ENCODE measurements around the gene DNHD1.

Gene DNHD1

DNA sequence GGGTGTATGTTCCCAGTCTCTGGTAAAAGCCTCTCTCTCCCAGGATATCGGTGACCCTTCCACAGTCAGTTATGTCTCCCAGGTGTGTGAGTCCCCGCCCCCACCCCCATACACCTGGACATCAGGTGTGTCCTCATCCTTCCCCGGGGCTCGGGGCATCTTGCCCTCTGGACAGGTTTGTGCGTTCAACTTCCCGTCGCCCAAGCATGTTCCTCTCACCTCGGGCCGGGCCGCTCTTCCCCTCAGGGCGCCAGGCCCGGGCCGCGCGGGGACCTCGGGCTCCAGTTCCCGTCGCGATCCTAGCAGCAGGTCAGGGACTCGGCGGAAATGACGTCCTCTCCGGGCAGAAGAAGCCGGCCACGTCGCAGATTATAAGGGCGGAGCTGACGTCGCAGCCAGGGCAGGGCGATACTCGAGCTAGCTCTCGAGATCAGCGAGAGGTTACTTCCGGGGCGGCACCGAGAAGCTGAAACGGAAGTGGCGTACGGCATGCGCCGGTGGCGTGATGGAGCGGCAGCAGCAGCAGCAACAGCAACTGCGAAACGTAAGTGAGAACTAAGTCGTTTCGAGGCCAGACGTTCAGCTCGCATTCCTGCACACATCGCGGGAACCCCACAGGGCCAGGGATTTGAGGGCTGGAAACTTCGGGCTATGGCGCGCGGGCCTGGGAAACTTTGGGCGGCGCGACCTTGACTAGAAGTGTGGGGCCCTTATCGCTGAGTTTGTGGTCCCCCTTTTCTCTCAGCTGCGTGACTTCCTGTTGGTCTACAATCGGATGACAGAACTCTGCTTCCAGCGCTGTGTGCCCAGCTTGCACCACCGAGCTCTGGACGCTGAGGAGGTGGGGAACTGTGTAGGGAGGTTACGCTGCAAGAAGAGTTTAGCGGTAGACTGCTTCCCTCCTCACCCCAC is 15.8 kb upstream of the DNHD1 start, which contains the start of the genes ARFIP2 and TIMM10B:
ARFIP2 (minus strand) TSS at position 320 of the 912 bp plus-strand sequence. CDS start 910 bp downstream, outside the sequence.
TIMM10B (plus strand) TSS at position 490 of the 912 bp plus-strand sequence; CDS start at position 506, 16 bp downstream.
- POLR2A ChIA-PET: interaction anchor here (0.7 to 2.8 kb wide), 16 partner anchors 9 to 202 kb away, joined by 3 to 22 read pairs (median 4); partner anchors contain the start of genes APBB1, ILK, MRPL17 and SMPD1
- peak; percentile 97 for DNase-seq (ENCODE audit: extremely low spot score)
- peak; percentile 72 for TF ChIP-seq L3MBTL2 (conservative IDR thresholded peaks at IDR 0.05)
- TF ChIP-seq FOXM1 (IDR thresholded peaks at IDR 0.05; ENCODE audit: borderline replicate concordance): no peak
- TF ChIP-seq TARDBP (IDR thresholded peaks at IDR 0.05): no peak
- TF ChIP-seq, protein P1, sequence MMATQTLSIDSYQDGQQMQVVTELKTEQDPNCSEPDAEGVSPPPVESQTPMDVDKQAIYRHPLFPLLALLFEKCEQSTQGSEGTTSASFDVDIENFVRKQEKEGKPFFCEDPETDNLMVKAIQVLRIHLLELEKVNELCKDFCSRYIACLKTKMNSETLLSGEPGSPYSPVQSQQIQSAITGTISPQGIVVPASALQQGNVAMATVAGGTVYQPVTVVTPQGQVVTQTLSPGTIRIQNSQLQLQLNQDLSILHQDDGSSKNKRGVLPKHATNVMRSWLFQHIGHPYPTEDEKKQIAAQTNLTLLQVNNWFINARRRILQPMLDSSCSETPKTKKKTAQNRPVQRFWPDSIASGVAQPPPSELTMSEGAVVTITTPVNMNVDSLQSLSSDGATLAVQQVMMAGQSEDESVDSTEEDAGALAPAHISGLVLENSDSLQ (IDR thresholded peaks at IDR 0.05): peak; percentile 24; the same call in 1 of the 2 replicates
- TF ChIP-seq ELF4 (IDR thresholded peaks at IDR 0.05): peak; percentile 70
- CTCF ChIA-PET: interaction anchor here (0.7 kb wide), 1 partner anchor 102 kb away, joined by 3 read pairs; no protein-coding TSS in a partner anchor

DNA sequence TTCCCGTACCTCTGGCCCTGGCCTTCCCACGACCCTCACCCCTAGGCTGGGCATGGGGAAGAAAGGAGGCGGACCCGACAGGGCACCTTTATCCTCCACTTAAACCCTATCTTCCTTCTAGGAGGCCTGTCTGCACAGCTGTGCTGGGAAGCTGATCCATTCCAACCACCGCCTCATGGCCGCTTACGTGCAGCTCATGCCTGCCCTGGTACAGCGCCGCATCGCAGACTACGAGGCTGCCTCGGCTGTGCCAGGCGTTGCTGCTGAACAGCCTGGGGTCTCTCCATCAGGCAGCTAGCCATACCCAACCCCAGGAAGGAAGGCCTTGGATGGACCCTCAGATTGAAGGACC is 15.2 kb upstream of the DNHD1 start:
- ChIA-PET CTCF (no interaction called here), POLR2A (interaction anchor here (0.7 to 2.8 kb wide), 12 partner anchors 8 to 201 kb away, joined by 3 to 22 read pairs (median 5); partner anchors contain the start of genes APBB1, MRPL17 and SMPD1)
- TF ChIP-seq L3MBTL2 (conservative IDR thresholded peaks at IDR 0.05): no peak
- no peak for TF ChIP-seq SUZ12 (IDR thresholded peaks at IDR 0.05)
- no peak for TF ChIP-seq FOXA1 (IDR thresholded peaks at IDR 0.05)
- TF ChIP-seq FOXK2 (IDR thresholded peaks at IDR 0.05): no peak
- no peak for TF ChIP-seq LEF1 (IDR thresholded peaks at IDR 0.05; ENCODE audit: borderline replicate concordance)
- TF ChIP-seq FOXM1 (IDR thresholded peaks at IDR 0.05; ENCODE audit: borderline replicate concordance): no peak
- TF ChIP-seq HDGF (IDR thresholded peaks at IDR 0.05; ENCODE audit: borderline replicate concordance): no peak
- TF ChIP-seq BHLHE40 (IDR thresholded peaks at IDR 0.05; ENCODE audit: borderline replicate concordance): no peak
- TF ChIP-seq ELF4 (IDR thresholded peaks at IDR 0.05): no peak
- no peak for TF ChIP-seq NFRKB (IDR thresholded peaks at IDR 0.05)
- no peak for TF ChIP-seq TARDBP (IDR thresholded peaks at IDR 0.05)
- no peak for TF ChIP-seq SP1 (IDR thresholded peaks at IDR 0.05)
- no peak for TF ChIP-seq ARNT (IDR thresholded peaks at IDR 0.05)
- no peak for TF ChIP-seq ZNF384 (IDR thresholded peaks at IDR 0.05)
- TF ChIP-seq, protein P1 (IDR thresholded peaks at IDR 0.05): no peak
- TF ChIP-seq CTBP1 (IDR thresholded peaks at IDR 0.05; ENCODE audit: borderline replicate concordance): no peak
- DNase-seq (ENCODE audit: extremely low spot score): no peak

DNA sequence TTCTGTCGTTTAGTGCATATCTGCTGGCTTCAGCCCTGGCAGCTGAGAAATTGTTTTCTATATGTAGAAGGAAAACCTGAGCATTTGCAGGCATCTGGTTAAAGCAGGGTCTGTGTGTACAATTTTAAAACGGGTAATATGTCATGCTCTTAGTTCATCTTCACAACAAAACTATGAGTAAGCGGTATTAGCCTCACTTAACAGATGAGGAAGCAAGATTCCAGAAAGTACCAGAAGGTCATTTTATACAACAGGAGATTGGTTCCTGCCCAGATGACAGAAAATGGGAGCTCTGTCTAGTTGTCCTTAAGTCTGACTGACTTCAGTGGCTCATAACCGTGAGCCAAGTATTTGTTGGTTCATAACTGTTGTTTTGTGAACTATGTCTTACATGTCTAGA is 14.6 kb upstream of the DNHD1 start:
- TF ChIP-seq FOXK2 (IDR thresholded peaks at IDR 0.05): no peak
- TF ChIP-seq L3MBTL2 (conservative IDR thresholded peaks at IDR 0.05): no peak
- TF ChIP-seq ARNT (IDR thresholded peaks at IDR 0.05): no peak
- TF ChIP-seq LEF1 (IDR thresholded peaks at IDR 0.05; ENCODE audit: borderline replicate concordance): no peak
- no peak for TF ChIP-seq CTBP1 (IDR thresholded peaks at IDR 0.05; ENCODE audit: borderline replicate concordance)
- TF ChIP-seq ZNF384 (IDR thresholded peaks at IDR 0.05): no peak
- no peak for TF ChIP-seq FOXA1 (IDR thresholded peaks at IDR 0.05)
- no peak for TF ChIP-seq ELF4 (IDR thresholded peaks at IDR 0.05)
- TF ChIP-seq NFRKB (IDR thresholded peaks at IDR 0.05): no peak
- no peak for TF ChIP-seq HDGF (IDR thresholded peaks at IDR 0.05; ENCODE audit: borderline replicate concordance)
- no peak for TF ChIP-seq TARDBP (IDR thresholded peaks at IDR 0.05)
- TF ChIP-seq BHLHE40 (IDR thresholded peaks at IDR 0.05; ENCODE audit: borderline replicate concordance): no peak
- TF ChIP-seq SUZ12 (IDR thresholded peaks at IDR 0.05): no peak
- TF ChIP-seq, protein P1 (IDR thresholded peaks at IDR 0.05): no peak
- no peak for TF ChIP-seq SP1 (IDR thresholded peaks at IDR 0.05)
- POLR2A ChIA-PET: interaction anchor here (2.3 to 2.8 kb wide), 2 partner anchors 8 to 14 kb away, joined by 13 to 22 read pairs; no protein-coding TSS in a partner anchor
- no peak for DNase-seq (ENCODE audit: extremely low spot score)
- CTCF ChIA-PET: interaction anchor here (0.9 kb wide), 1 partner anchor 43 kb away, joined by 4 read pairs; no protein-coding TSS in a partner anchor

DNA sequence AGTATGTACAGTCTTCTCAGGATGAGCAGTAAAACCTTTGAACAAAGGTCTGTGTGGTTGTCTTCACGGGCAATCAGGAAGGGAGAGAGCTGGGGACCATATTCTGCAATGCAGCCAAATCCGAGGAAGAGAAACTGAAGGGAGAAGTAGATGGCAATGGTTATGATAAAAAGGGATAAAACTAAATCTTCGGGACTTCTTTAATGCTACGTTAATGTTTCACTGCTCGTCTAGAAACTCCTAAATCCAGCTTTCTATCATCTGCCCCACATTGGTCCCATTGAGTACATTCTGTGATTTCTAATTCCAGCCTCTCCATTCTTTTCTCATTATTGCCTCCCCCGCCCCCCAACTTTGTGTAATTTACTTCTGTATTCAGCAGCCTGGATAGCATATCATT is 14.1 kb upstream of the DNHD1 start:
- TF ChIP-seq SP1 (IDR thresholded peaks at IDR 0.05) (no peak), TARDBP (IDR thresholded peaks at IDR 0.05) (no peak), HDGF (IDR thresholded peaks at IDR 0.05; ENCODE audit: borderline replicate concordance) (no peak), FOXA1 (IDR thresholded peaks at IDR 0.05) (no peak), ZNF384 (IDR thresholded peaks at IDR 0.05) (no peak), BHLHE40 (IDR thresholded peaks at IDR 0.05; ENCODE audit: borderline replicate concordance) (no peak), NFRKB (IDR thresholded peaks at IDR 0.05) (no peak), ARNT (IDR thresholded peaks at IDR 0.05) (no peak), FOXM1 (IDR thresholded peaks at IDR 0.05; ENCODE audit: borderline replicate concordance) (no peak), LEF1 (IDR thresholded peaks at IDR 0.05; ENCODE audit: borderline replicate concordance) (no peak), CTBP1 (IDR thresholded peaks at IDR 0.05; ENCODE audit: borderline replicate concordance) (no peak), L3MBTL2 (conservative IDR thresholded peaks at IDR 0.05) (no peak), SUZ12 (IDR thresholded peaks at IDR 0.05) (no peak), FOXK2 (IDR thresholded peaks at IDR 0.05) (no peak), ELF4 (IDR thresholded peaks at IDR 0.05) (no peak)
- TF ChIP-seq, protein P1 (IDR thresholded peaks at IDR 0.05): no peak
- CTCF ChIA-PET: interaction anchor here (0.9 kb wide), 1 partner anchor 44 kb away, joined by 4 read pairs; no protein-coding TSS in a partner anchor
- POLR2A ChIA-PET: interaction anchor here (2.3 to 2.8 kb wide), 2 partner anchors 7 to 14 kb away, joined by 13 to 22 read pairs; no protein-coding TSS in a partner anchor
- DNase-seq (ENCODE audit: extremely low spot score): no peak

Measured in HEK293T (cell line).